Epithelial cell of esophagus (primary cell): Measurements from ENCODE around the gene ARNT2.

Source experiments
- DNase-seq: peaks from one replicate; pipeline ENCODE4 v3.0.0; 2010; ENCODE audit warnings: low read depth
- H3K4me3 ChIP-seq: 2 replicates; pipeline ENCODE4 v1.5.1; 2011; ENCODE audit warnings: mild to moderate bottlenecking, low read length, control low read depth
- TF ChIP-seq, protein P1 (sequence below): IDR thresholded peaks from 2 replicates; pipeline ENCODE4 v1.5.1; 2011; ENCODE audit warnings: low read depth, mild to moderate bottlenecking, low read length, control low read depth, inconsistent platforms; ENCODE audit not compliant: insufficient read depth; ENCODE audit errors: missing control alignments

Gene ARNT2

DNA sequence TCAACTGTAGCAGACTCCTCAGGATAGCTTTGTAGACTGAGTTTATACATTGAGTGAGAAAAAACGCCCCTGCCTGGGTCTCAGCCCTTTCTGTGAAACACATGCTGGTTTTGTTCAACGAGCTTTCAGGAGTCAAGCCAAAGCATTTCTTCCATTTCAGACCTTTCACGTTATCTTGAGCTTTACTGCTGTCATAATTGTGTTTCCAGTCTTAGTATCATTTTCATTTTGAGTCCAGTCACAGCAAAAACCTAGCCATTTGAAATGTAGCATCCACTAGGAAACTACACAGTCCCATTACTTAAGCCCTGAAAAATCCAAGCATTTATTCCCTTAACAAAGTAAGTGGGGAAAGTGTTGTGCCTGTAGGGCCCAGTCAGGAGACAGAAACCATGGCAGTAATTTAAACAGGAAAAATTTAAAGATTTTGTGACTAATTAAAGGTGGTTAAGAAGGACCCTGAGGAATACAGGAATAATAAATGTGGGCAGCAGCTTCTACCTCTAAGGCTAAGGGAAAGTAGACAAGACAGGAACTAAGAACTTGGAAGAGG, 180.9 kb downstream of the ARNT2 start:
- TF ChIP-seq, protein P1, sequence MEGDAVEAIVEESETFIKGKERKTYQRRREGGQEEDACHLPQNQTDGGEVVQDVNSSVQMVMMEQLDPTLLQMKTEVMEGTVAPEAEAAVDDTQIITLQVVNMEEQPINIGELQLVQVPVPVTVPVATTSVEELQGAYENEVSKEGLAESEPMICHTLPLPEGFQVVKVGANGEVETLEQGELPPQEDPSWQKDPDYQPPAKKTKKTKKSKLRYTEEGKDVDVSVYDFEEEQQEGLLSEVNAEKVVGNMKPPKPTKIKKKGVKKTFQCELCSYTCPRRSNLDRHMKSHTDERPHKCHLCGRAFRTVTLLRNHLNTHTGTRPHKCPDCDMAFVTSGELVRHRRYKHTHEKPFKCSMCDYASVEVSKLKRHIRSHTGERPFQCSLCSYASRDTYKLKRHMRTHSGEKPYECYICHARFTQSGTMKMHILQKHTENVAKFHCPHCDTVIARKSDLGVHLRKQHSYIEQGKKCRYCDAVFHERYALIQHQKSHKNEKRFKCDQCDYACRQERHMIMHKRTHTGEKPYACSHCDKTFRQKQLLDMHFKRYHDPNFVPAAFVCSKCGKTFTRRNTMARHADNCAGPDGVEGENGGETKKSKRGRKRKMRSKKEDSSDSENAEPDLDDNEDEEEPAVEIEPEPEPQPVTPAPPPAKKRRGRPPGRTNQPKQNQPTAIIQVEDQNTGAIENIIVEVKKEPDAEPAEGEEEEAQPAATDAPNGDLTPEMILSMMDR = no peak
- DNase-seq = no peak
- H3K4me3 ChIP-seq = no peak overlapping the region

DNA sequence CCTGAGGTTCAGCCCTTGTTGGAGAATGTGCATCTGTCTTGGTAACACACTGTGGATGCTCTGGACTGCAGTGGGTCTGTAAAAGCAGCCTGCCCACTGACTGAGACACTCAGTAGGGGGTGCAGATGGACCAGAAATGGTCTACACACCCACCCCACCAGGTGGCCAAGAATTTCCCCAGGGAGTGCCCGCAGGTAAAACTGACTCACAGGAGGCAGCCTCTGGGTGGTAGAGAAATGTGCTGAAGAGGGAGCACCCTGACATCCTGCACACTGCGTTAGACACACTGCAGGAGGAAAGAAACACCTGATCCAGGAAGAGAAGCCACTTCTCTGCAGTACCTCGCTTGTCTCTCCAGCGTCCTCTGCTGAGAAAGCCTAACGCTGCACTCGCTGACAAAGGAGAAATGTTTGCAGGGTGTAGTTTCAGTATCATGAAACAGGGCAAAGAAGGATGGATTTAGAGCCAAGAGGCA, 181.4 kb downstream of the ARNT2 start:
- no peak overlapping the region for H3K4me3 ChIP-seq
- DNase-seq = peak; percentile 74
- TF ChIP-seq, protein P1 = peak; percentile 70

DNA sequence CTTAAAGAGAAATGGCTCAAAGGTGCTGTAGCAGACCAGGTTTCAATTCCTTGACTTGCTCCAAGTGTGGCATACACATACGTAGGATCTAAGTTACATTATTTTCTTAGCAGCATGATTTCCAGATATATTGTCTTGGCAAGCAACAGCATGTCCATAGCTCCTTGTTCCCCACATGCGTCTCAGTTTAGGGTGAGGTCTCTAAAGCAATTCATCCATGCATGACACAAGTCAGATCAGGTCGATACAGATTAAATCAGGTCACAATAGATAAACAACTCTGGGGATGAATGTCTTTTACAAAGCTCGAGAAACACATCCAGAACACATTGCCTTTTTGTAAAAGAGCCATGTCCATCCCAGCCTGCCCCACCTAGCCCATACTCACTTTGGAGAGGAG, 182.0 kb downstream of the ARNT2 start:
- TF ChIP-seq, protein P1 = no peak
- H3K4me3 ChIP-seq = no peak overlapping the region
- DNase-seq = peak; percentile 65

DNA sequence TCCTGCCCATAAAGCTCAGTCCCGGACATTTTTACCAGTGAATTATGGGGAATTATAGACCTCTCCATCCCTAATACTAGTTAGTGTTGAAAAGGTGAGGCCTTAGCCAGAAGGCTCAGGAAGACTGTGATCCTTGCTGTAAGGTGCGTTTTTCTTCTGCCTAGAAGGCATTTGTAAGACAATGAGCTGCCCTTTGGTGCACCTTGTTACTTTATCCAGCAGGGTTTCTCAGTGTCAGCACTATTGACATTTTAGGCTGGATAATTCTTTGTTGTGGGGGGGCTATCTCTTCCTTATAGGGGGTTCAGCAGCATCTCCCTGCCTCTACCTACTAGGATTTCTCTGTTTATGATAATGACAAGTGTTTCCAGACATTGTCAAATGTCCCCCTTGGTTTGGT, 182.8 kb downstream of the ARNT2 start:
- DNase-seq = no peak
- H3K4me3 ChIP-seq = no peak overlapping the region
- TF ChIP-seq, protein P1 = no peak

DNA sequence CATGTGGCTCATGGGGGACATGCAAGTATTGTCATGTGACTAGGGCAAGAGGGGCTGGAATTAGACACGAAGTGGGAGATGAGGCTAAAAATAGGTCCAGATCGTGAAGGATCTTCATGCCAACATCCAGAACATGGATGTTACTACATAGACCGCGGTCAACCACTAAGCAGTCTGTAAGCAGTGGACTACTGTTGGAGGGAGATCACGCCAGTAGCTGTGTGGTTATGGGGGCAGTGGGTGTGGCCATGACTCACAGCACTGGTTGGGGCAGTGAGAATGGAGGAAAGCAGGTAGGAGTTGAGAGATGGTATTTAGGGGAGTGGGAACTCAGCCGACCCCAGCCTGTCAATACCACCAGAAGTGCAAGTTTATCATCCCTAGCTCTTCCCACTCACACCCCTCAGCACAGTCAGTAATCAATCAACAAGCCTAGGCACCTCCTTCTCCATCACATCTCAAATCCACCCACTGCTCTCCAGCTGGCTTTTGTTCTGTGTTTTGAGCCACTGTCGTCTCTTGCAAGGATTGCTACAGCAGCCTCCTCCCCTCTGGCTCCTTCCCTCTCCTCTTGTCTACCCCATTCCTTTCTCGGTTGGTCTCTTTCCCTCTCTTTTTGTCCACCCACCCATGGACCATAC, 183.8 kb downstream of the ARNT2 start:
- DNase-seq = peak; percentile 41
- TF ChIP-seq, protein P1 = no peak

DNA sequence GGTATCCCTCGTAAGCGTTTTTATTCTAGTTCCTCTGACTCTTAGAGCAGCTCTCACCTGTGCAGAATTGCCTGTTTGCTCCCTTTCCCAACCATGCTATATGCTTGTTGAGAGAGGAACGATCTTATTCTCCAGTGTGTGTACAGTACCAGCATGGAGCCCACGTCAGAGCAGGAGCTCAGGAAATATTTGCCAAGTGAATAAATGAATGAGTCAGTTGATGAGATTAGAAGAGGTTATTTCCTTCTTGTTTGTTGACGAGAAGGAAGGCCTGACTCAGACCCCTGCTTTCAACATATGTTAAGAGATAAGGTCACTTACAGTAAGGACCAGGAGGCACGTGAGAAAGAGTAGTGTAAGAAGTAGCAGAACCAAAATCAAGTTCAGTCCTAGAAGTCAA, 184.6 kb downstream of the ARNT2 start:
- DNase-seq = peak; percentile 97
- TF ChIP-seq, protein P1 = no peak
- no peak overlapping the region for H3K4me3 ChIP-seq

More for the DNA sequence above, 183.8 kb downstream of the ARNT2 start:
- H3K4me3 ChIP-seq = no peak overlapping the region
